Lower lobe of right lung (tissue), 2 donors: Measurements from ENCODE around the gene VEGFC. TPM values are rescaled to one million over a fixed set of nuclear protein-coding genes. Genes with fewer than 3 reads are reported as not detected.

Source experiments
- ATAC-seq, 2 donors: fragments of 200-7000 bp; cut with Tn5 transposase; one replicate each; pipeline ENCODE4 v1.9.1; 2020 to 2022; ENCODE audit warnings: mild to moderate bottlenecking in 2 of 2, moderate library complexity in 2 of 2
- DNase-seq: peaks from one replicate; pipeline ENCODE4 v3.0.0-alpha.2; 2020
- H3K27ac ChIP-seq: fragments of 200-600 bp; one replicate; pipeline ENCODE4 v1.8.0; 2022
- H3K27me3 ChIP-seq: fragments of 200-600 bp; one replicate; pipeline ENCODE4 v1.8.0; 2022; ENCODE audit warnings: low read depth
- H3K36me3 ChIP-seq: fragments of 200-600 bp; one replicate; pipeline ENCODE4 v1.8.0; 2022; ENCODE audit warnings: mild to moderate bottlenecking
- H3K4me1 ChIP-seq: fragments of 200-600 bp; one replicate; pipeline ENCODE4 v1.8.0; 2022
- H3K4me3 ChIP-seq: fragments of 200-600 bp; one replicate; pipeline ENCODE4 v1.8.0; 2022; ENCODE audit warnings: mild to moderate bottlenecking
- H3K9me3 ChIP-seq: fragments of 200-600 bp; one replicate; pipeline ENCODE4 v1.8.0; 2022
- CTCF ChIP-seq: fragments of 200-600 bp; IDR thresholded peaks from one replicate; pipeline ENCODE4 v1.8.0; 2022; ENCODE audit warnings: antibody characterized with exemption, mild to moderate bottlenecking
- intact Hi-C: fragments of 100-400 bp; cut with DNase I; formaldehyde crosslinking; loops from one replicate; pipeline ENCODE4 v1.11.0; 2022
- total RNA-seq: library from RNA; stranded (reverse); fragmentation: NEBNext Ultra II Directional; extraction: Animal tissue kit (Norgen Biotek cat#: 25700); gene quantifications from one replicate; pipeline ENCODE4 v1.2.1, GENCODE V29; 2021
- donor health status: DM: no; HTN: yes; CAD: no; lungs with severe emphysema.

Gene VEGFC
- total RNA-seq, 1 donor from 2014 or later, result 16.1 TPM

- no peaks in the 10 kb centered on the region for H3K27me3 ChIP-seq
- H3K4me3 ChIP-seq, result no peak overlapping the region
- no peak for ATAC-seq
- H3K4me1 ChIP-seq, result no peaks in the 10 kb centered on the region
- TF ChIP-seq CTCF, result no peak
- intact Hi-C loops, result no loop called here
- DNase-seq, result no peak
- no peak overlapping the region for H3K27ac ChIP-seq
- no peaks in the 10 kb centered on the region for H3K36me3 ChIP-seq
- H3K9me3 ChIP-seq, result peaks cover 4% of the 10 kb centered on the region
These were observed 14.2 kb upstream of the VEGFC start for GRCh38 chr4:176806778-176807375.

GRCh38 chr4:176805155-176805554 lies 12.4 kb upstream of the VEGFC start:
- no peaks in the 10 kb centered on the region for H3K4me1 ChIP-seq
- H3K36me3 ChIP-seq, result no peaks in the 10 kb centered on the region
- peaks cover 4% of the 10 kb centered on the region for H3K9me3 ChIP-seq
- ATAC-seq (no peak), DNase-seq (no peak)
- TF ChIP-seq CTCF, result no peak
- H3K27ac ChIP-seq, result no peak overlapping the region
- intact Hi-C loops, result no loop called here
- H3K27me3 ChIP-seq, result no peaks in the 10 kb centered on the region
- H3K4me3 ChIP-seq, result no peak overlapping the region

GRCh38 chr4:176800891-176801534 lies 8.3 kb upstream of the VEGFC start:
- DNase-seq, result no peak
- Histone ChIP-seq H3K4me1 (no peaks in the 10 kb centered on the region), H3K36me3 (no peaks in the 10 kb centered on the region), H3K27ac (no peak overlapping the region), H3K27me3 (no peaks in the 10 kb centered on the region), H3K4me3 (no peak overlapping the region), H3K9me3 (no peaks in the 10 kb centered on the region)
- intact Hi-C loops, result no loop called here
- no peak for TF ChIP-seq CTCF
- ATAC-seq, result no peak

GRCh38 chr4:176799653-176800052 lies 6.9 kb upstream of the VEGFC start:
- H3K4me3 ChIP-seq, result no peak overlapping the region
- H3K4me1 ChIP-seq, result no peaks in the 10 kb centered on the region
- TF ChIP-seq CTCF, result no peak
- H3K9me3 ChIP-seq, result no peaks in the 10 kb centered on the region
- H3K27ac ChIP-seq, result no peak overlapping the region
- intact Hi-C loops, result no loop called here
- H3K27me3 ChIP-seq, result no peaks in the 10 kb centered on the region
- DNase-seq (no peak), ATAC-seq (no peak)
- no peaks in the 10 kb centered on the region for H3K36me3 ChIP-seq

- ATAC-seq, result no peak
- H3K27me3 ChIP-seq, result no peaks in the 10 kb centered on the region
These were observed 5.8 kb upstream of the VEGFC start for GRCh38 chr4:176798540-176798939.

More at GRCh38 chr4:176798540-176798939, 5.8 kb upstream of the VEGFC start:
- Histone ChIP-seq H3K4me1 (peaks cover 4% of the 10 kb centered on the region), H3K9me3 (no peaks in the 10 kb centered on the region), H3K27ac (no peak overlapping the region), H3K36me3 (no peaks in the 10 kb centered on the region), H3K4me3 (no peak overlapping the region)
- DNase-seq, result no peak
- no peak for TF ChIP-seq CTCF
- intact Hi-C loops, result no loop called here
